Activated T-helper 2 cell treated with anti-CD3 and anti-CD28 coated beads, Interferon-gamma antibody, Interleukin-2, Interleukin-4, amounts not matched to agents 10 μg/mL and 5 μg/mL and 100 μg/mL, durations not matched to agents 14 hours and 24 hours and 36 hours (primary cell): ENCODE results near the gene MSRB3. TPM values are rescaled to one million over a fixed set of nuclear protein-coding genes. Genes with fewer than 3 reads are reported as not detected.

ENCODE experiments used
- DNase-seq: peaks from one replicate; pipeline ENCODE4 v3.0.0; 2021; ENCODE audit warnings: low spot score
- H3K27ac Mint-ChIP-seq: one replicate; pipeline ENCODE4 v1.8.0; 2021; ENCODE audit warnings: mixed read lengths
- H3K27me3 Mint-ChIP-seq: one replicate; pipeline ENCODE4 v1.8.0; 2021; ENCODE audit warnings: low read depth, mixed read lengths
- H3K36me3 Mint-ChIP-seq: one replicate; pipeline ENCODE4 v1.8.0; 2021; ENCODE audit warnings: low read depth, mixed read lengths
- H3K4me1 Mint-ChIP-seq: one replicate; pipeline ENCODE4 v1.8.0; 2021; ENCODE audit warnings: low read depth, mixed read lengths
- H3K4me3 Mint-ChIP-seq: one replicate; pipeline ENCODE4 v1.8.0; 2021; ENCODE audit warnings: low read depth, mild to moderate bottlenecking, moderate library complexity, mixed read lengths
- H3K9me3 Mint-ChIP-seq: one replicate; pipeline ENCODE4 v1.8.0; 2021; ENCODE audit warnings: mixed read lengths
- intact Hi-C: fragments of 100-400 bp; cut with micrococcal nuclease; formaldehyde crosslinking; loops from one replicate; pipeline ENCODE4 v1.15.1; 2023
- total RNA-seq: library from RNA; stranded (reverse); gene quantifications from 2 replicates; pipeline ENCODE4 v1.2.3, GENCODE V29; 2022

The MSRB3 gene
- total RNA-seq, 1 donor from 2014 or later: 0.18 TPM

- no peak overlapping the region for H3K4me3 Mint-ChIP-seq
- intact Hi-C loops: no loop called here
- H3K27me3 Mint-ChIP-seq: no peaks in the 10 kb centered on the region
- no peak overlapping the region for H3K27ac Mint-ChIP-seq
- H3K4me1 Mint-ChIP-seq: no peaks in the 10 kb centered on the region
- H3K9me3 Mint-ChIP-seq: peaks cover 2% of the 10 kb centered on the region
- no peak for DNase-seq
- no peaks in the 10 kb centered on the region for H3K36me3 Mint-ChIP-seq
Observed at GRCh38 chr12:65389436-65389835, 111.0 kb downstream of the MSRB3 start.

GRCh38 chr12:65391711-65392110 lies 113.2 kb downstream of the MSRB3 start:
- intact Hi-C loops: no loop called here
- Mint-ChIP-seq H3K27me3 (no peaks in the 10 kb centered on the region), H3K9me3 (peaks cover 7% of the 10 kb centered on the region), H3K4me3 (no peak overlapping the region), H3K27ac (no peak overlapping the region), H3K4me1 (no peaks in the 10 kb centered on the region), H3K36me3 (no peaks in the 10 kb centered on the region)
- no peak for DNase-seq

- no peak overlapping the region for H3K4me3 Mint-ChIP-seq
- H3K36me3 Mint-ChIP-seq: no peaks in the 10 kb centered on the region
- intact Hi-C loops: no loop called here
- no peaks in the 10 kb centered on the region for H3K4me1 Mint-ChIP-seq
- DNase-seq: no peak
- H3K9me3 Mint-ChIP-seq: peaks cover 7% of the 10 kb centered on the region
- no peak overlapping the region for H3K27ac Mint-ChIP-seq
- no peaks in the 10 kb centered on the region for H3K27me3 Mint-ChIP-seq
Observed at GRCh38 chr12:65392491-65392890, 114.0 kb downstream of the MSRB3 start.

- Mint-ChIP-seq H3K36me3 (no peaks in the 10 kb centered on the region), H3K27me3 (no peaks in the 10 kb centered on the region), H3K4me3 (no peak overlapping the region), H3K4me1 (no peaks in the 10 kb centered on the region), H3K27ac (no peak overlapping the region), H3K9me3 (peaks cover 10% of the 10 kb centered on the region)
- intact Hi-C loops: no loop called here
- DNase-seq: no peak
Observed at GRCh38 chr12:65403188-65403587, 124.7 kb downstream of the MSRB3 start.

GRCh38 chr12:65407388-65408149 lies 129.1 kb downstream of the MSRB3 start:
- H3K9me3 Mint-ChIP-seq: no peaks in the 10 kb centered on the region
- H3K36me3 Mint-ChIP-seq: no peaks in the 10 kb centered on the region
- no peak overlapping the region for H3K4me3 Mint-ChIP-seq
- no peak for DNase-seq
- no peak overlapping the region for H3K27ac Mint-ChIP-seq
- no peaks in the 10 kb centered on the region for H3K4me1 Mint-ChIP-seq
- no peaks in the 10 kb centered on the region for H3K27me3 Mint-ChIP-seq
- intact Hi-C loops: no loop called here

- no peak overlapping the region for H3K27ac Mint-ChIP-seq
- H3K36me3 Mint-ChIP-seq: no peaks in the 10 kb centered on the region
- H3K4me1 Mint-ChIP-seq: no peaks in the 10 kb centered on the region
- H3K27me3 Mint-ChIP-seq: no peaks in the 10 kb centered on the region
- no peak for DNase-seq
- no peak overlapping the region for H3K4me3 Mint-ChIP-seq
- H3K9me3 Mint-ChIP-seq: no peaks in the 10 kb centered on the region
- intact Hi-C loops: no loop called here
Observed at GRCh38 chr12:65408441-65408840, 130.0 kb downstream of the MSRB3 start.

GRCh38 chr12:65409726-65410125 lies 131.2 kb downstream of the MSRB3 start:
- intact Hi-C loops: no loop called here
- no peaks in the 10 kb centered on the region for H3K27me3 Mint-ChIP-seq
- H3K4me1 Mint-ChIP-seq: no peaks in the 10 kb centered on the region
- no peak overlapping the region for H3K4me3 Mint-ChIP-seq
- H3K36me3 Mint-ChIP-seq: no peaks in the 10 kb centered on the region
- no peak overlapping the region for H3K27ac Mint-ChIP-seq
- no peak for DNase-seq
- no peaks in the 10 kb centered on the region for H3K9me3 Mint-ChIP-seq

- H3K36me3 Mint-ChIP-seq: no peaks in the 10 kb centered on the region
- H3K27ac Mint-ChIP-seq: no peak overlapping the region
- H3K9me3 Mint-ChIP-seq: no peaks in the 10 kb centered on the region
- no peaks in the 10 kb centered on the region for H3K4me1 Mint-ChIP-seq
- H3K27me3 Mint-ChIP-seq: no peaks in the 10 kb centered on the region
- DNase-seq: no peak
- no peak overlapping the region for H3K4me3 Mint-ChIP-seq
- intact Hi-C loops: no loop called here
Observed at GRCh38 chr12:65411171-65411570, 132.7 kb downstream of the MSRB3 start.

GRCh38 chr12:65414526-65414925 lies 136.0 kb downstream of the MSRB3 start:
- intact Hi-C loops: no loop called here
- H3K27me3 Mint-ChIP-seq: no peaks in the 10 kb centered on the region
- H3K4me3 Mint-ChIP-seq: no peak overlapping the region
- no peak for DNase-seq
- H3K4me1 Mint-ChIP-seq: no peaks in the 10 kb centered on the region
- no peaks in the 10 kb centered on the region for H3K36me3 Mint-ChIP-seq
- no peaks in the 10 kb centered on the region for H3K9me3 Mint-ChIP-seq
- no peak overlapping the region for H3K27ac Mint-ChIP-seq

- Mint-ChIP-seq H3K36me3 (no peaks in the 10 kb centered on the region), H3K27ac (no peak overlapping the region), H3K4me1 (no peaks in the 10 kb centered on the region), H3K9me3 (no peaks in the 10 kb centered on the region), H3K27me3 (no peaks in the 10 kb centered on the region), H3K4me3 (no peak overlapping the region)
- intact Hi-C loops: no loop called here
- DNase-seq: no peak
Observed at GRCh38 chr12:65415826-65416225, 137.3 kb downstream of the MSRB3 start.

GRCh38 chr12:65419284-65420072 lies 141.0 kb downstream of the MSRB3 start:
- Mint-ChIP-seq H3K4me3 (no peak overlapping the region), H3K27me3 (no peaks in the 10 kb centered on the region), H3K4me1 (no peaks in the 10 kb centered on the region), H3K27ac (no peak overlapping the region), H3K36me3 (no peaks in the 10 kb centered on the region), H3K9me3 (peaks cover 8% of the 10 kb centered on the region)
- DNase-seq: no peak
- intact Hi-C loops: no loop called here

- H3K27ac Mint-ChIP-seq: no peak overlapping the region
- intact Hi-C loops: no loop called here
- H3K9me3 Mint-ChIP-seq: peaks cover 8% of the 10 kb centered on the region
- no peak for DNase-seq
- no peaks in the 10 kb centered on the region for H3K27me3 Mint-ChIP-seq
- H3K4me3 Mint-ChIP-seq: no peak overlapping the region
- no peaks in the 10 kb centered on the region for H3K36me3 Mint-ChIP-seq
- H3K4me1 Mint-ChIP-seq: no peaks in the 10 kb centered on the region
Observed at GRCh38 chr12:65420941-65421340, 142.5 kb downstream of the MSRB3 start.

GRCh38 chr12:65427646-65428045 lies 149.2 kb downstream of the MSRB3 start:
- no peaks in the 10 kb centered on the region for H3K27me3 Mint-ChIP-seq
- H3K4me1 Mint-ChIP-seq: no peaks in the 10 kb centered on the region
- H3K9me3 Mint-ChIP-seq: no peaks in the 10 kb centered on the region
- DNase-seq: no peak
- H3K36me3 Mint-ChIP-seq: no peaks in the 10 kb centered on the region
- intact Hi-C loops: no loop called here
- H3K27ac Mint-ChIP-seq: no peak overlapping the region
- H3K4me3 Mint-ChIP-seq: no peak overlapping the region
